ELF-1 (cell line): ENCODE results near the gene PLA2G6.
A peak's percentile ranks its signal among the peaks of the same experiment; 100 is the strongest.
"Not testable (repeated sequence)": the region's sequence is repeated elsewhere in the genome, so short reads cannot be mapped to it uniquely, and the experiment has no call there.

ENCODE experiments used
- DNase-seq: peaks from one replicate; pipeline ENCODE4 v3.0.0-alpha.2; 2016; ENCODE audit warnings: low read depth, low spot score

The PLA2G6 gene

DNA sequence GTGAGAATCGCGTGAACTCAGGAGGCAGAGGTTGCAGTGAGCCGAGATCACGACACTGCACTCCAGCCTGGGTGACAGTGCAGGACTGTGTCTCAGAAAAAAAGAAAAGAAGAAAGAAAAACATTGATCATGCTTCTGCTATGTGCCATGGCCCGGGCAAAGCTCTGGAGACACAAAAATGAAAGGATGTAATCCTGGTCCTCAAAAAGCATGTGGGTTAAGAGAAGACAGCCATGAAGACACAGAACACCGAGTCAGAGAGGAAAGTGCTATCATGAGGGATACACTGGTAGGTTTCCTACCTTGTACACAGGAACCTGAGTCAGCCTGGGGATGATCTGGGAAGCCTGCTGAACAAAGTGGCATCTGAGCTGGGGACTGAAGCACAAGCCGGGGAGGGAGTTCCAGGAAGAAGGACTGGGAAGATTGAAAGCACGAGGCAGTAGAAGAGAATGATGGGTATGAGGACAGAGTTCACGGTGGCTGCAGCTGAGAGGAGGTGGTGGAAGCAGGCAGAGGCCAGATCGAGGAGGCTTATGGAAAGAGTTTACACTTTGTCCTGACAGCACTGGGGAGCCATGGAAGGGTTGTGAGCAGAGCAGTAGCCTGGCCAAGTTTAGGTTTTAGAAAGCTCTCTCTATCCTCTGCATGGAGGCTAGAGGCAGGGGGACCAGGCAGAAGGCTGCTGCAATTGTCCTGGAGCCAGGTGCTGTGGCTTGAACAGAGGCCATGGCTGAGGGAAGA, 10.3 kb upstream of the PLA2G6 start:
- no peak for DNase-seq

DNA sequence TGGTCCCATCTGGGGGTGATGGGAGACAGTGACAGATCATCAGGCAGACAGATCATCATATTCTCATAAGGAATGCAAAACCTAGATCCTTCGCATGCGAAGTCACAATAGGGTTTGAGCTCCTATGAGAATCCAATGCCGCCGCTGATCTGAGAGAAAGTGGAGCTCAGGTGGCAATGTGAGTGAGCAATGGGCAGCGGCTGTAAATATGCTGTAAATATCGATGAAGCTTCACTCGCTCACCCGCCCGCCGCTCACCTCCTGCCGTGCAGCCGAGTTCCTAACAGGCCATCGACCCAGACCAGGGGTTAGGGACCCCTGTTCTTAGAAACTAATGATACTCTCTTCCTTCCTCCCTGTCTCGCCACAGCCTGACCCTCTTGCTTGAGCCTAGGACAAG, 9.4 kb upstream of the PLA2G6 start:
- DNase-seq: no peak

DNA sequence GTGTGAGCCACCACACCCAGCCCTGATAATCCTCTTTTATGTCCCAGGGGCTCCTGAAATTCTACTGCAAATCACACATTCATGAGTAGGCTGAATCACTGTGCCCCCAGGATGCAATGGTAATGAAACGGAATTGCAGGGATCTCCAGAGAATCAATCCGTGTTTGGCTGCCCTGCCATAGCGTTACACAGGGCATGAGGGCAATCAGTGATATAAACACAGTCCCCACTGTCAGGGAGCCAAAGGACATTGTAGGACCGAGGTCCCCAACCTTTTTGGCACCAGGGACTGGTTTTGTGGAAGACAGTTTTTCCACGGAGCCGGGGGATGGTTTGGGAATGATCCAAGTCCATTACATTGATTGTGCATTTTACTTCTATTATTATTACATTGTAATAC, 9.0 kb upstream of the PLA2G6 start:
- no peak for DNase-seq

DNA sequence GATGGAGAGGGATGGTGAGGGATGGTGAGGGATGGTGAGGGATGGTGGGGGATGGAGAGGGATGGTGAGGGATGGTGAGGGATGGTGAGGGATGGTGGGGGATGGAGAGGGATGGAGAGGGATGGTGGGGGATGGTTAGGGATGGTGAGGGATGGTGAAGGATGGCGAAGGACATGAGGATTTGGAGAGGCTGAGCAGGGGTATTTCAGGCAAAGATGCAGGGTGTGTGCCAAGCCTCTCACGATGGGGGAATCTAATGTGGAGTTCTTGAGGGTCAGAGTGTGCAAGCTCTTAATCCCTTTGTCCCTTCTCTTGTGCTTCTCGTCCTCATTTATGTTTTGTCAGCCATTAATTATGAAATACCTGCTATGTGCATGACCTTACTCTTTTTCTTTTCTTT, 7.5 kb upstream of the PLA2G6 start:
- DNase-seq: no peak

DNA sequence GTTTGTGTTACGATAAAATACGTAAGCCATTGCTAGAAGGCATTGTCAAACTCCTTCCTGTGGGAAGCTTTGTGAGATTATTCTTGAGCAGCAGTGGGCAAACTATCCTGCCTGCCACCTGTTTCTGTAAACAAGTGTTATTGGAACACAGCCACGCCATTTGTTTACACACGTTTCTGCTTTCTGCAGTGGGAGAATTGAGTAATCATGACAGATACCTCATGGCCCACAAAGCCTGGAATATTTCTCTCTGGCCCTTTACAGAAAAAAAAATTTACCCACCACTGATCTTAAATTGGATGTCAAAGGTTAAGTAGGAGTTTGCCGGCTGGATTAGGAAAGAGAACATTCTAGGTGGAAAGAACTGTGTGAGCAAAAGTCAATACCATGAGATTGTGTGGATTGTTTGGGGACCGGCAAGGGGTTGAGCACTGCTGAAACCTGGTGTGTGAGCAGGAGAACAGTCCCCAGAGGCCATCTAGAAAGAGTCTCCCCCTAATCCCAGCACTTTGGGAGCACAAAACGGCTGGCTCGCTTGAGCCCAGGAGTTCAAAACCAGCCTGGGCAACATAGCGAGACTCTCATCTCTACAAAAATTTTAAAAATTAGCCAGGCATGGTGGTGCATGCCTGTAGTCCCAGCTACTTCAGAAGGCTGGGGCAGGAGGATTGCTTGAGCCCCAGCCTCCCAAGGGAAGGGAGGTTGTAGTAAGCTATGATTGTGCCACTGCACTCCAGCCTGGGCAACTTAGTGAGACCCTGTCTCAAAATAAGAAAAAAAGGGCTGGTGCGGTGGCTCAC, 6.0 kb upstream of the PLA2G6 start:
- DNase-seq: no peak

DNA sequence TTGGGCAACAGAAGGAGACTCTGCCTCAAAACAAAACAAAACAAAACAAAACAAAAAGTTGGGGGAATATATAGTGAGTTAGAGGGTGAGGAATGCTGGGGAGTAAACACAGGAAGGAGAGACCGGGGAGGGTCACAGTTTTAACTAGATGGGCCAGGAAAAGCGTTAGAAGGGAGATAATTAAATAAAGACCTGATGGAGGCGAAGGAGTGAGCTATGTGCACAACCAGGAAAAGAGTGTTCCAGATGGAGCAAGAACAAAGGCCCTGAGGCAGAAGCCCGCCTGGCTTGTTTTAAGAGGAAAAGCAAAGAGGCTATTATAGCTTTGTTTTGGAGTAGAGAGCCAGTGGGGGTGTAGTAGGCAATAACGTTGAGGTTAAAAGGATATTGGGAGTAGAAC, 4.8 kb upstream of the PLA2G6 start:
- no peak for DNase-seq

DNA sequence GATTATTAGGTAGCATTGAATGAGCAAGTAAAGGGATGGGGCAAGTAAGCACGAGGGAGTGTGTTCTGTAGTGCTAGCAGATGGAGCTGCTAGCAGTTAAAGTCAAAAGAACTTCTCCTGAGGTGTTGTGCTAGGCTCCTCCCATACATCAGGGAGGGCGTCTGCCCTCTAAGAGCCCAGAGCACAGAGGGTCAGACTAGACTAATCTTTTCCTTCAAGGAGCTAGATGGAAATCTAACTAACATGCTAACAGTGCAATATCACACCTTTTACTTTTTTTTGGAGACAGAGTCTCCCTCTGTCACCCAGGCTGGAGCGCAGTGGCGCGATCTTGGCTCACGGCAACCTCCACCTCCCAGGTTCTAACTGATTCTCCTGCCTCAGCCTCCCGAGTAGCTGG, 3.2 kb upstream of the PLA2G6 start:
- no peak for DNase-seq

DNA sequence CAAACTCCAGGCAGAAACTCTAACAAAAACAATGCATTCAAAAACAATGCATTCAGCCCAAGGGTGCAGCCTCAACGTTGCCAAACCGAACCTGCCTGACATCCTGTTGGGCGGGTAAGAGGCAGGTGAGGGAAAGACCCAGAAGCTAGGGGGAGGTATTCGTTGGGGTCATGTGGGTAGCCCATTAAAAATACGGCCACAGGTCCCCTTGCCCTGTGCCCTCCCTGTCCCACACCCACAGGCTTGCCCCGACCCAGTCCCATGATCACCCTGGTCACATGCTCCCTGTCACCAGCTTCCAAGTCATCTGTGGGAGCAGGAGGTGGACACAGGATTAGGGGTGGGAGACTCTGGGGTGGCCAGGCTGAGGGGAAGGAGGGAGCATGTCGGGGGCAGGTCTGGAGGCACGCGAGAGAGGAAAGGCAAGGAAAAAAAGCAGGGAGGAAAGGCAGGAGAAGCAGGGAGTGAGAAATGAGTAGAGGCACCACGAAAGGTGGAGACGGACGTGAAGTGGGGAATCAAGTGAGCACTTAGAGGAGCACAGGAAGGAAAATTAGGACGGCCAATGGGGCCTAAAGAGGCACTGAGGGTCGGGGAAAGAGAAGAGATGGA, 683 bp downstream of the PLA2G6 start:
- DNase-seq: peak; percentile 81

DNA sequence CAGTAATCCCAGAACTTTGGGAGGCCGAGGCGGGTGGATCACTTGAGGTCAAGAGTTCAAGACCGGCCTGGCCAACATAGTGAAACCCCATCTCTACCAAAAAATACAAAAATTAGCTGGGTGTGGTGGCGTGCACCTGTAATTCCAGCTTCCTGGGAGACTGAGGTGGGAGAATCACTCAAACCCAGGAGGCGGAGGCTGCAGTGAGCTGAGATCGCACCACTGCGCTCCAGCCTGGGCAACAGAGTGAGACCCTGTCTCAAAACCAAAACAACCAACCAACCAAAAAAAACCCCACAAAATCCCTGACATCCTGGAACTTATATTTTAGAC, 3.1 kb downstream of the PLA2G6 start:
- DNase-seq: not testable (repeated sequence)

DNA sequence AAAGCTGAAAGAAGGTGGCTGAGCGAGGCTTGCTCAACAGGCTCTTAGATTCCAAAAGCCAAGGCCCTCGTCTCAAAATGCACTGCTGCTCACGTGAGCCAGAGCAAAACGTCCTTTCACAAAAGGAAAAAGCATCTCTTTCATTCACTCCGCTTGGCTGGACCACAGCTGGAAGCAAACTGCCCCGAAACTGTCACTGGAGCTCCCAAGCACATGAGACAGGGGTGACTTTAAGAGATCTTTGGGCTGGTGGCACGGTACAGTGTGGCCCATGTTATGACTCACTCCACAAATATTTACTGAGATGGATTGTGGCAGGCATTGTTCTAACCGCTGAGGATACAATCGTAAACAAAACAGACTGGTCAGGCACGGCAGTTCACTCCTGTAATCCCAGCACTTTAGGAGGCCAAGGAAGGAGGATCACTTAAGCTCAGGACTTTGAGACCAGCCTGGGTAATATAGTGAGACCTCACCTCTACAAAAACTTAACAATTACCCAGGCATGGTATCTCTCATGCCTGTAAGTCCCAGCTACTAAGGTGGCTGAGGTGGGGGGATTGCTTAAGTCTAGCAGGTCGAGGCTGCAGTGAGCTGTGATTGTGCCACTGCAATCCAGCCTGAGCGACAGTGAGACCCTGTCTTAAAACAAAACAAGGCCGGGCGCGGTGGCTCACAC, 3.6 kb downstream of the PLA2G6 start:
- peak; percentile 90 for DNase-seq

DNA sequence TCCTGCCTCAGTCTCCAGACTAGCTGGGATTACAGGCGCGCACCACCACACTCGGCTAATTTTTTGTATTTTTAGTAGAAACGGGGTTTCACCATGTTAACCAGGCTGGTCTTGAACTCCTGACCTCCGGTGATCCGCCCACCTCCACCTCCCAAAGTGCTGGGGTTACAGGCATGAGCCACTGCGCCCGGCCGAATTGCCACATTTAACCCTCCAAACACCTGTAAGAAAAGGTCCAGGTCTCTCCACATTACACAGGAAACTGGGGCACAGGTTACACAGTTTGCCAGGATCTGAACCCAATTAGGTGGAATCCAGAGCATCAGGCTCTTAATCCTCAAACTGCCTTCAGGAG, 4.1 kb downstream of the PLA2G6 start:
- not testable (repeated sequence) for DNase-seq

DNA sequence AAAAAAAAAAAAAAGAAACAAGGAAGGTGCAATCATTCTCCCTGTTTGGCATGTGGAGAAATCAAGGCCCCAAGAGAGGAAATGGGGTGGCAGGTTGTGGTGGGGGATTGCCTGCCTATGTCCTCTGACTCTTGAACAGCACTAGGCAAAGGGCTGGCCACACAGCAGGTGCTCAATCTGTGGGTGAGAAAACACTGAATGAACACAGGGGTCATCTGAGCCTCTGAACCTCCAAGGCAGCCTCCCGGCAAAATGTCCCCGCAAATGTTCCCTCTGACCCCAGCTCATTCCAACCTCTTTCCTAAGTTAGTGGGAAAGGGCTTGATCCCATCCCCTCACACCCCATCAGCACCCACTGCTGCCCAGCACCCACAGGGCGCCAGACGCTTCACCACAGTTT, 4.6 kb downstream of the PLA2G6 start:
- DNase-seq: no peak

DNA sequence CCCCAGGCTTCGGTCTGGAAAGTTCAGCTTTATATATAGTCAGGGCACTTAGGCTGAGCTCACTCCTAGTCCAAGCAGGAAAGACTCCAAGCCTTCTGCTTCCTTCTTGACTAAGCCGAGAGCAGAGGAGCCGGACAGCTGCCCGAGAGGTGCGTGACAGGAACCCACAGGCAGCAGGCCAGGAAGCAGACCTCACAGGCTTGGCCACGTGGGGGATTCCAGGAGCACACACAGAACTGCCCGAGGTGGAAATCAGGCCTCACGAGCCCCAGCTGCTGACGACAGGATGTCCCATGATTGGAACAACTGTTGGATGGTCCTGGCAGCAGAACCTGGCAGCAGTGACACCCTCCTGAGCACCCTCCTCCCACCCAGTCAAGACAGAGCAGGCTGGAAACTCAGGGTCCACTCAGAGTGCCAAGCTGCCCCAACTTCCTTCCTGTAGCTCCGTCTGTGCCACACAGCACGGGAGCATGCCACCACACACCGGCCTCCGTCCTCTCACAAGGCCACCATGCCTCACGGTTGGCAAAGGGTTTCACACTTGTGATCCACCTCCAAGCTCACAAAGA, 5.4 kb downstream of the PLA2G6 start:
- DNase-seq: no peak

DNA sequence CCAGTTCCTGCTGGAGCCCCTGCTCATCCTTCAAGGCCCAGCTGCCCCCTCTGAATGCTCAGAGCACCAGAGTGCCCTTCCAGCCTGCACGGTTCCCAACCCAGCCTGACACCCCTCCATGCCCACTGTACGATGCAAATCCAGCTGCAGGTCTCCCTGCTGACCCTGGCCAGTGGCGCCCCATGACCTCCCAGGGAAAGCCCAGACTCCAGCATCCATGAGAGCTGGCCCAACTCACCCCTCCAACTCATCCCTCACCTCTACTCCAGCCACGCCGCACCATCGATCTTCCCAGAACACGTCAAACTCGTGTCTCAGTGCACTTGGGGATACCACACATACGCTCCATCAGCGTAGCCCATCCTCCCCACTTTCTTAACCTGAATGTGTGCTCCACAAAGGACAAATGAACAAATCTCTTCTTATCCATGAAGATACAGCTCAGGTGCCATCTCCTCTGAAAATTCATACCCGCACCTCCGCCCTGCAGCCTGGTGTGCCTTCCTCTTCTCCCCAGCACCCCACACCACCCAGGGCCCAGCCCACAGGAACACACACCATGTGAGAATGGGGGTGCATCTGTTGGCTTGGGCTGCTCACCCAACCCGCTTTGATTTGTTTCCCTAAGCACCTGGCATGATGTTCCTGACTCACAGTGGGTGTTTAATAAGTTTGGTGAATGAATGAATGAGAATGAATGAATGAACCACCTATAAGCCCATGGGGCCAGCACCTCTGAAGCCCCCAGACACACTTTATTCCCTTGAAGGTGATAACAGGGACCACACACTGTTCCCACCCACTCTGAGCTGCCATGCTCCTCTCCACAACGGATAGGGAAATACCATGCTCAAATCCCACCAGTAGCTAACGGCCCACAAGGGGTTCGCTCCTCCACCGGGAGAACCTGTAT, 6.2 kb downstream of the PLA2G6 start:
- no peak for DNase-seq

DNA sequence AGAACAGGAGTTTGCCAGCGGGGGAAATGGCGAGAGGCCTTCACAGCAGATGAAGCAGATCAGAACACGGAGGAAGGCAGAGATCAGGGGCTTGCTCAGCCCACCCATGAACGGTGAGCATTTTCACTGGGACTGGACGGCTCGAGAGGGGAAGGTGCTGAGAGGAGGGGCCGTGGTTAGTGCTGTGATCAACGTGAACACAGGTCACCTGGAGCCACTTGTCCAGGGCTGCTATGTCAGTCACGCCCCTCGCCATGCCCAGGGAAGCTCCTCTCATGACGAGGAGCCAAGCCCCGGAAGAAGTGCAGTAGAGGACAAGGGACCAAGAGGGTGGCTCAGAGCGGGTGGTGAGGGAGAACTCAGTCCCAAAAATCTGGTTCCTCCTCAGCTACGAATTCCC, 7.0 kb downstream of the PLA2G6 start:
- DNase-seq: no peak

DNA sequence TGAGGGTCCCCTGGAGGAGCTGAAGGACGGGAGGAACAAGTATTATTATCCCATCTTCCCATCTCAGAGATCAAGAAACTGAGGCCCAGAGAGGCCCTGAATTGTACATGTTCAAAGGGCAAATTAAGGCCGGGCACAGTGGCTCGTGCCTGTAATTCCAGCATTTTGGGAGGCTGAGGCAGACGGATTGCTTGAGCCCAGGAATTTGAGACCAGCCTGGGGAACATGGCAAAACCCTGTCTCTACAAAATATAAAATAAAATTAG, 8.1 kb downstream of the PLA2G6 start:
- no peak for DNase-seq

DNA sequence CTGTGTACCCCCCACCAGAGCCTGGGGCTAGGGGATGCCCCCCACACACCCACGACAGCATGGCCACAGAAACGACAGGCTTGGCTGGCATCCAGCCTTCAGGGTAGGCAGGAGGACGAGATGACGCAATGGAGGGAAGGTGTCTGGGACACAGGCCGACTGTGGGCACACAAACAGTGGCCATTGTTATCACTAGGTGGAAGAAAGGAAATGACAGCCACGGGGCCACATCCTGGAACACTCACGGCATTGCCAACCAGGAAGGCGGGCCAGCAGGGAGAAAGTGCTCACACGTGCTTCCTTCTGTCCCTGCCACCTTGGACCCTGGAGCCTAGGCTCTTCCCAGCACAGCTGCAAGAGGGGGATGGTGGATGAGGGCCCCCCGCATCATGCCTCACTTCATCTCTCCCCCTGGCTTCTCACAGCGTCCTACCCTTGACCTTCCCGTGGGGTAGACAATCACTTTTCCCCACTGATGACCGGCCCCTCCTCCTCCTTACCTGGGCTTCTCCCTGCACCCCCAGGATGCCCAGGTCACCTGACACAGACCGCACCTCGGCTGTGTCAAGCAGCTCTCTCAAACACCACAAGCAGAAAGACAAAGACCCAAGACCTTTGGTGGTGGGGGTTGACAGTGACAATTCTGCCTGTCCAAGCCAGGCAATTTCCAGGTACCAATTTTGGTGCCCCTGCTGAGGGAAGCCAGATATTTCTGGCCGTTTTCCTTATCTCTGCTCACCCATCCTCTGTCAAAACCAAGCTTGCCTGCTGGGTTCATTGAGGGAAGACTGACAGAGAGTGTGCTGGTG, 8.6 kb downstream of the PLA2G6 start:
- DNase-seq: no peak

DNA sequence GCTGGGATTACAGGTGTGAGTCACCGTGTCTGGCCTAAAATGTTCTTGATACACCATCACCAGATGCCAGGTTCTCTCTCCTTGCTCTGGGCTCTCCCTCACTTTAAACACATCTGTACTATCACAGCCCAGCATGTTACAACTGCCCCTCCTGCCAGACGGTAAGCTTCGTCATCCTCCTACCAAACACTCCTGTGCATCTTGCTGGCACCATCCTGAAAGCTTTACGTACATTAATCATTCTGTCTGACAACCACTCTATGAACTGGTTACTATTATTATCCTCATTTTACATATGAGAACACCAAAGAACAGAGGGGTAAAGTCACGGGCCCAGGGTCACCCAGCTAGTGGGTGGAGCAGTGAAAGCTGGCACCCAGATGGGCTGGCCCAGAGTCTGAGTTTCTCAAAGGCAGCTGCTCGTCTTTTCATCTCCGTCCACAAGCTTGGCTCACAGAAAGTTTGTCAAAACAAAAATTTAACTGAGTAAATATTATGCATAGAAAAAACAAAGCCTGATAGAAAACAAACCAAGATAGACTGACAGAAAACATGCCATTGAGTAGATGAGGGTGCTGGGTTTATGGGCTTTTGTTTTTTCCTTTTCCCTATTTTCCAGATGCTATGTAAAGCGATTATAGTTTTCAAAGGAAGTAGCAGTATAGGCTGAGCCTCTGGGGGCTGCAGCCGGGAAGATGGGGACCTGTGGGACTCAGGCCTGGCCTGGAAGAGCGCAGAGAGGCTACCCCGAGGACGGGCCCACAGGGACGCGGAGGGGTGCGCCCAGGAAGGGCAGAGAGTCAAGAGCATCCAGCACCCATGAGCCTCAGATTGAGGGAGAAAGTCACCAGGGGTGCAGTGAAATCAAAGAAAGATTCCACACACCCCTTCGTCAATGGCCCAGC, 9.5 kb downstream of the PLA2G6 start:
- DNase-seq: no peak

DNA sequence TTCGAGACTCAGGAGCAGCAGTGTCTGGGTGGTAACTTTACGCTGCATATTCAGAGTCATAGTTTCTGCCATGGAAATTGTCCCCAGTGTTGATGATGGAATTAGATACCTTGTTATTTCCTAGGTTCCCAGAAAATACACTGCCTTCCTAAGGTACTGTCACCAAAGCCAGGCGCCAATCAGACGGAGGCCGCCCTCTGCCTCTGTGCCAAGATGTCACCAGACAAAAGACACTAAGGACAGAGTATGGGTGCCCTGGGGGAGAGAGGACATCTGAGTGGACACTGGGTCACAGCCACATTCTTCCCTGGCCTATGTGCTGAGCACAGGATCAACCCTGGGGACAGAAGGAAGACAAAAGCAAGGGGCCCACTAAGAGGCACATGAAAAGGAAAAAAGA, 11.2 kb downstream of the PLA2G6 start:
- no peak for DNase-seq
